HepG2 (cell line): ENCODE measurements around the gene ARL4D. TPM values are rescaled to one million over a fixed set of nuclear protein-coding genes. Genes with fewer than 3 reads are reported as not detected.

Experiments
- CBFB ChIP-seq: sonication (generic); formaldehyde crosslinking; IDR thresholded peaks from 2 replicates; pipeline ENCODE4 v1.4.0; 2020; ENCODE audit warnings: missing genetic modification reagents
- DDIT3 ChIP-seq: sonication (generic); formaldehyde crosslinking; IDR thresholded peaks from 2 replicates; pipeline ENCODE4 v1.4.0; 2020; ENCODE audit warnings: mild to moderate bottlenecking, missing genetic modification reagents
- FOXP1 ChIP-seq, 2 experiments: fragments of 450-650 bp in 1 of 2; IDR thresholded peaks; 2 replicates each; pipeline ENCODE4 v1.6.1; 2017 to 2018; ENCODE audit warnings: antibody characterized with exemption in 1 of 2
- HHEX ChIP-seq: IDR thresholded peaks from 2 replicates; pipeline ENCODE4 v1.6.1; 2016; ENCODE audit warnings: control low read depth
- ISL2 ChIP-seq: sonication (generic); formaldehyde crosslinking; IDR thresholded peaks from 2 replicates; pipeline ENCODE4 v1.5.0; 2020; ENCODE audit warnings: missing genetic modification reagents
- JUN ChIP-seq: sonication (generic); formaldehyde crosslinking; IDR thresholded peaks from 2 replicates; pipeline ENCODE4 v1.4.0; 2020; ENCODE audit warnings: mild to moderate bottlenecking, missing genetic modification reagents
- KAT8 ChIP-seq: IDR thresholded peaks from 2 replicates; pipeline ENCODE4 v1.6.1; 2016; ENCODE audit warnings: missing genetic modification reagents, missing compliant biosample characterization
- KDM6A ChIP-seq: IDR thresholded peaks from 2 replicates; pipeline ENCODE4 v1.6.1; 2016; ENCODE audit warnings: low read depth
- MAZ ChIP-seq, 2 experiments: sonication (generic) in 1 of 2; formaldehyde crosslinking in 1 of 2; IDR thresholded peaks; 2 replicates each; pipeline versions ENCODE4 v1.5.0 to v1.6.1; 2012 to 2020; ENCODE audit warnings: low read depth in 2 of 2, mild to moderate bottlenecking in 2 of 2, borderline replicate concordance in 1 of 2, improper control_type of control experiment in 1 of 2, low read length in 1 of 2, missing genetic modification reagents in 1 of 2, moderate library complexity in 1 of 2
- NFATC3 ChIP-seq: sonication (generic); formaldehyde crosslinking; IDR thresholded peaks from 2 replicates; pipeline ENCODE4 v1.5.1; 2020; ENCODE audit warnings: mild to moderate bottlenecking, missing genetic modification reagents
- PATZ1 ChIP-seq: sonication (generic); formaldehyde crosslinking; IDR thresholded peaks from 2 replicates; pipeline ENCODE4 v1.4.0; 2020; ENCODE audit warnings: missing genetic modification reagents
- RARG ChIP-seq: sonication (generic); formaldehyde crosslinking; IDR thresholded peaks from 2 replicates; pipeline ENCODE4 v1.4.0; 2020; ENCODE audit warnings: low read depth, mild to moderate bottlenecking, missing genetic modification reagents
- RBFOX2 ChIP-seq: fragments of 200-400 bp; formaldehyde crosslinking; IDR thresholded peaks from 2 replicates; pipeline ENCODE4 v1.6.1; 2017; ENCODE audit warnings: low read depth, mild to moderate bottlenecking, low read length
- SALL1 ChIP-seq: sonication (generic); formaldehyde crosslinking; IDR thresholded peaks from 2 replicates; pipeline ENCODE4 v1.8.0; 2022; ENCODE audit warnings: mild to moderate bottlenecking, missing genetic modification reagents
- U2AF2 ChIP-seq: fragments of 200-400 bp; formaldehyde crosslinking; IDR thresholded peaks from 2 replicates; pipeline ENCODE4 v1.6.1; 2017; ENCODE audit warnings: low read depth, mild to moderate bottlenecking, low read length
- ZNF615 ChIP-seq: sonication (generic); formaldehyde crosslinking; IDR thresholded peaks from 2 replicates; pipeline ENCODE4 v1.5.0; 2020; ENCODE audit warnings: mild to moderate bottlenecking, missing genetic modification reagents, borderline replicate concordance
- ZNF639 ChIP-seq: conservative IDR thresholded peaks from 2 replicates; pipeline ENCODE4 v1.6.1; 2018; ENCODE audit warnings: missing genetic modification reagents
- ZNF782 ChIP-seq: sonication (generic); formaldehyde crosslinking; IDR thresholded peaks from 2 replicates; pipeline ENCODE4 v1.4.0; 2020; ENCODE audit warnings: missing genetic modification reagents, mild to moderate bottlenecking, borderline replicate concordance
- ZSCAN31 ChIP-seq: sonication (generic); formaldehyde crosslinking; IDR thresholded peaks from 2 replicates; pipeline ENCODE4 v1.5.0; 2020; ENCODE audit warnings: low read depth, mild to moderate bottlenecking, missing genetic modification reagents
- polyA plus RNA-seq, 8 experiments: library from polyadenylated mRNA; depleted of rRNA in 3 of 8; stranded (reverse) in 7 of 8; unstranded in 1 of 8; fragments of >200 nt; fragmentation: Illumina TruSeq in 4 of 8; extraction: Trizol in 4 of 8; gene quantifications; 2 replicates each; pipeline versions ENCODE4 v1.2.1 to v1.2.3, GENCODE V29; 2011 to 2016; ENCODE audit warnings: low read depth in 4 of 8, missing spikeins in 1 of 8, mixed read lengths in 1 of 8; ENCODE audit not compliant: insufficient read depth in 1 of 8
- total RNA-seq, 5 experiments: library from RNA; depleted of rRNA; stranded (reverse); fragments of >200 nt; fragmentation: Illumina TruSeq; extraction: Trizol; gene quantifications; 2 replicates each; pipeline ENCODE4 v1.2.3, GENCODE V29; 2016; ENCODE audit warnings: low read depth in 1 of 5
- TF ChIP-seq, protein P1 (sequence below): sonication (generic); formaldehyde crosslinking; IDR thresholded peaks from 2 replicates; pipeline ENCODE4 v1.8.0; 2022; ENCODE audit warnings: mild to moderate bottlenecking, missing genetic modification reagents, moderate library complexity
- TF ChIP-seq, protein P2 (sequence below): sonication (generic); formaldehyde crosslinking; IDR thresholded peaks from 2 replicates; pipeline ENCODE4 v1.9.0; 2021; ENCODE audit warnings: missing genetic modification reagents, mild to moderate bottlenecking, borderline replicate concordance

The ARL4D gene
- total and polyA plus RNA-seq, 2 of the 13 experiments (the other 11 are each of a cell fraction or from before 2014, with no cell fraction given): 9.0 to 25.9 TPM

GRCh38 chr17:43449470-43450248 lies 50.9 kb downstream of the ARL4D start (continued):
- TF ChIP-seq PATZ1 (CRISPR knock-in tag) (peak; percentile 82), KDM6A (peak; percentile 85), NFATC3 (CRISPR knock-in tag) (no peak), JUN (CRISPR knock-in tag) (peak; percentile 43; the same call in 1 of the 2 replicates), MAZ (IDR thresholded peaks at IDR 0.05; ENCODE audit: borderline replicate concordance, low read depth, low read length) (no peak), MAZ (CRISPR knock-in tag; IDR thresholded peaks at IDR 0.05; ENCODE audit: low read depth) (peak; percentile 49; the same call in 1 of the 2 replicates), ZSCAN31 (CRISPR knock-in tag) (peak; percentile 95), CBFB (peak; percentile 46; the same call in 1 of the 2 replicates), RBFOX2 (peak; percentile 50; the same call in 1 of the 2 replicates), U2AF2 (no peak), DDIT3 (CRISPR knock-in tag) (no peak), HHEX (CRISPR knock-in tag) (no peak), ZNF639 (no peak), ZNF615 (CRISPR knock-in tag) (no peak), FOXP1 (IDR thresholded peaks at IDR 0.05) (no peak; the same call in 1 of the 2 replicates), FOXP1 (CRISPR knock-in tag; IDR thresholded peaks at IDR 0.05) (peak; percentile 88), ISL2 (peak; percentile 95), RARG (no peak), SALL1 (CRISPR knock-in tag) (peak; percentile 96), ZNF782 (CRISPR knock-in tag) (no peak), KAT8 (peak; percentile 78)
- TF ChIP-seq, protein P1, sequence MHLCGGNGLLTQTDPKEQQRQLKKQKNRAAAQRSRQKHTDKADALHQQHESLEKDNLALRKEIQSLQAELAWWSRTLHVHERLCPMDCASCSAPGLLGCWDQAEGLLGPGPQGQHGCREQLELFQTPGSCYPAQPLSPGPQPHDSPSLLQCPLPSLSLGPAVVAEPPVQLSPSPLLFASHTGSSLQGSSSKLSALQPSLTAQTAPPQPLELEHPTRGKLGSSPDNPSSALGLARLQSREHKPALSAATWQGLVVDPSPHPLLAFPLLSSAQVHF (CRISPR knock-in tag): no peak
- TF ChIP-seq, protein P2, sequence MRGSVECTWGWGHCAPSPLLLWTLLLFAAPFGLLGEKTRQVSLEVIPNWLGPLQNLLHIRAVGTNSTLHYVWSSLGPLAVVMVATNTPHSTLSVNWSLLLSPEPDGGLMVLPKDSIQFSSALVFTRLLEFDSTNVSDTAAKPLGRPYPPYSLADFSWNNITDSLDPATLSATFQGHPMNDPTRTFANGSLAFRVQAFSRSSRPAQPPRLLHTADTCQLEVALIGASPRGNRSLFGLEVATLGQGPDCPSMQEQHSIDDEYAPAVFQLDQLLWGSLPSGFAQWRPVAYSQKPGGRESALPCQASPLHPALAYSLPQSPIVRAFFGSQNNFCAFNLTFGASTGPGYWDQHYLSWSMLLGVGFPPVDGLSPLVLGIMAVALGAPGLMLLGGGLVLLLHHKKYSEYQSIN (CRISPR knock-in tag): no peak
